Mucosa of descending colon (tissue), 3 donors: ENCODE results near the gene IL32. TPM values are rescaled to one million over a fixed set of nuclear protein-coding genes. Genes with fewer than 3 reads are reported as not detected.

ENCODE experiments used
- ATAC-seq: fragments of 200-7000 bp; cut with Tn5 transposase; one replicate; pipeline ENCODE4 v1.9.1; 2020; ENCODE audit warnings: mild to moderate bottlenecking, moderate library complexity
- DNase-seq, 3 donors: peaks; one replicate each; pipeline ENCODE4 v3.0.0-alpha.2; 2020
- H3K36me3 ChIP-seq: fragments of 200-600 bp; one replicate; pipeline ENCODE4 v1.8.0; 2021; ENCODE audit warnings: low read depth, mild to moderate bottlenecking
- H3K4me1 ChIP-seq: fragments of 200-600 bp; one replicate; pipeline ENCODE4 v1.8.0; 2021; ENCODE audit warnings: low read depth, mild to moderate bottlenecking
- H3K4me3 ChIP-seq: fragments of 200-600 bp; one replicate; pipeline ENCODE4 v1.8.0; 2021; ENCODE audit warnings: mild to moderate bottlenecking
- H3K9me3 ChIP-seq: fragments of 200-600 bp; one replicate; pipeline ENCODE4 v1.8.0; 2021; ENCODE audit warnings: mild to moderate bottlenecking
- intact Hi-C, 2 donors: fragments of 100-400 bp; cut with DNase I in 1 of 2; cut with micrococcal nuclease in 1 of 2; formaldehyde crosslinking; loops; one replicate each; pipeline versions ENCODE4 v1.11.0 to v1.11.1; 2022; cut with DNase I, micrococcal nuclease
- total RNA-seq, 3 donors: library from RNA; stranded (reverse); fragmentation: NEBNext Ultra II Directional in 2 of 3; extraction: Animal tissue kit (Norgen Biotek cat#: 25700) in 2 of 3; gene quantifications; one replicate each; pipeline versions ENCODE4 v1.2.1 to v1.2.4, GENCODE V29; 2021 to 2023
- TF ChIP-seq, protein P1 (sequence below): fragments of 200-600 bp; IDR thresholded peaks from one replicate; pipeline ENCODE4 v1.8.0; 2022; ENCODE audit warnings: antibody characterized with exemption, mild to moderate bottlenecking
- donor health status: DM: no; HTN: no; CAD: no; lungs with moderate emphysema.
- donor health status: DM: no; HTN: no; CAD: no.
- donor health status: DM: no; HTN: yes; CAD: no.

The IL32 gene
- total RNA-seq, 3 donors from 2014 or later: 394 to 627 (median 413) TPM

DNA sequence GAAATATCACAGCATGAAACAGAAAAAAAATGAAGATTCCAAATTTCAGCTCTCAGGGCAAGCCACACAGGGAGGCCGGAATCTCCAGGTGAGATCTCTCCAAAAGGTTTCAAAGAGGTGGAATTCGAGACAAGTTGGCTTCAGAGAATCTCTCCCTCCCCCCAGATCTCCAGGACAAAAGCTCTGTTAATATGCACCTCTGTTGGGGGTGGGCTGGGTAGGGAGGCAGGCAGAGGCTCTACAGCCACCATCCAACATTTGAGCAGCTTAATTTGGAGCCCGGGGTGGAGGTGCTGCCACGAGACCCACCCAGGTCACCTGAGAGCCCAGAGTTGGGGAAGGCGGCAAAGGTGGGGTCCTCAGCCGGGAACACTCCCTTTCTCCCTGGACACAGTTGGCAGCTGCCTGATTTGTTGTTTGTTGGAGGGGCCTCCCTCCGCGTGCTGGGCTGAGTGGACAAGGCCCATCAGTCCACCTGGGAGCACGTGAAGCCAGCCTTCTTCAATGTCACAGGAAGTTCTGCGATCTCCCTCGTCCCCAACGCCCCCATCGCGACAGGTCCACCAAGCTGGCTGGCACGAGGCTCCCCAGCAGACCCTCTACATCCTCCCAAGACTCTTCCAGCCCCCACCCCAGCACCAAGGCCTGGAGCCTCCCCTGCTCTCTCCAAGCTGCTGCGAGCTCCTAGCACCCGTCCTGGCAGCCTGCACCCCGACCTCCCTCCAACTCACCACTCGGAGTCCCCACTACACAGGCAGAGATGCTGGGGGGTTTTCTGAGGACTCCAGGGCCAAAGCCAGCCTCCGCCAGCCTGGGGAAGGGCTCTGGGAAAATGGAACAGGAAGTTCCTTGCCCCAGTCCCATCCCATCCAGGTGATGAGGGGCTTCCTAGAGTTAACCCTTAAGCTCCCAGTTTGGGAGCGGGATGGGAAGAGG lies 33.3 kb downstream of the IL32 start, which contains the start of gene ZSCAN10:
TSS of gene ZSCAN10 (minus strand) at position 836 of the 936 bp plus-strand sequence. CDS start 6,357 bp downstream, outside the sequence.
- no peaks in the 10 kb centered on the region for H3K36me3 ChIP-seq
- TF ChIP-seq, protein P1, sequence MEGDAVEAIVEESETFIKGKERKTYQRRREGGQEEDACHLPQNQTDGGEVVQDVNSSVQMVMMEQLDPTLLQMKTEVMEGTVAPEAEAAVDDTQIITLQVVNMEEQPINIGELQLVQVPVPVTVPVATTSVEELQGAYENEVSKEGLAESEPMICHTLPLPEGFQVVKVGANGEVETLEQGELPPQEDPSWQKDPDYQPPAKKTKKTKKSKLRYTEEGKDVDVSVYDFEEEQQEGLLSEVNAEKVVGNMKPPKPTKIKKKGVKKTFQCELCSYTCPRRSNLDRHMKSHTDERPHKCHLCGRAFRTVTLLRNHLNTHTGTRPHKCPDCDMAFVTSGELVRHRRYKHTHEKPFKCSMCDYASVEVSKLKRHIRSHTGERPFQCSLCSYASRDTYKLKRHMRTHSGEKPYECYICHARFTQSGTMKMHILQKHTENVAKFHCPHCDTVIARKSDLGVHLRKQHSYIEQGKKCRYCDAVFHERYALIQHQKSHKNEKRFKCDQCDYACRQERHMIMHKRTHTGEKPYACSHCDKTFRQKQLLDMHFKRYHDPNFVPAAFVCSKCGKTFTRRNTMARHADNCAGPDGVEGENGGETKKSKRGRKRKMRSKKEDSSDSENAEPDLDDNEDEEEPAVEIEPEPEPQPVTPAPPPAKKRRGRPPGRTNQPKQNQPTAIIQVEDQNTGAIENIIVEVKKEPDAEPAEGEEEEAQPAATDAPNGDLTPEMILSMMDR: no peak
- H3K9me3 ChIP-seq: no peaks in the 10 kb centered on the region
- ATAC-seq (no peak), DNase-seq (peak in 2 of 3 donors; percentile 36 to 57)
- intact Hi-C loops: no loop called here
- H3K4me1 ChIP-seq: peaks cover 17% of the 10 kb centered on the region
- no peak within 1 kb of the TSS for H3K4me3 ChIP-seq

- peaks cover 17% of the 10 kb centered on the region for H3K4me1 ChIP-seq
- DNase-seq (no peak), ATAC-seq (no peak)
- TF ChIP-seq, protein P1: no peak
- H3K9me3 ChIP-seq: no peaks in the 10 kb centered on the region
- H3K36me3 ChIP-seq: no peaks in the 10 kb centered on the region
- no peak overlapping the region for H3K4me3 ChIP-seq
- intact Hi-C loops: no loop called here
Observed at GRCh38 chr16:3099395-3099731, 33.9 kb downstream of the IL32 start.

- intact Hi-C loops: no loop called here
- H3K36me3 ChIP-seq: no peaks in the 10 kb centered on the region
- DNase-seq (peak; percentile 97 to 99 (median 97)), ATAC-seq (peak; percentile 99)
- H3K4me3 ChIP-seq: no peak overlapping the region
- no peaks in the 10 kb centered on the region for H3K9me3 ChIP-seq
- TF ChIP-seq, protein P1: no peak
- peaks cover 17% of the 10 kb centered on the region for H3K4me1 ChIP-seq
Observed at GRCh38 chr16:3099732-3100499, 34.5 kb downstream of the IL32 start.

DNA sequence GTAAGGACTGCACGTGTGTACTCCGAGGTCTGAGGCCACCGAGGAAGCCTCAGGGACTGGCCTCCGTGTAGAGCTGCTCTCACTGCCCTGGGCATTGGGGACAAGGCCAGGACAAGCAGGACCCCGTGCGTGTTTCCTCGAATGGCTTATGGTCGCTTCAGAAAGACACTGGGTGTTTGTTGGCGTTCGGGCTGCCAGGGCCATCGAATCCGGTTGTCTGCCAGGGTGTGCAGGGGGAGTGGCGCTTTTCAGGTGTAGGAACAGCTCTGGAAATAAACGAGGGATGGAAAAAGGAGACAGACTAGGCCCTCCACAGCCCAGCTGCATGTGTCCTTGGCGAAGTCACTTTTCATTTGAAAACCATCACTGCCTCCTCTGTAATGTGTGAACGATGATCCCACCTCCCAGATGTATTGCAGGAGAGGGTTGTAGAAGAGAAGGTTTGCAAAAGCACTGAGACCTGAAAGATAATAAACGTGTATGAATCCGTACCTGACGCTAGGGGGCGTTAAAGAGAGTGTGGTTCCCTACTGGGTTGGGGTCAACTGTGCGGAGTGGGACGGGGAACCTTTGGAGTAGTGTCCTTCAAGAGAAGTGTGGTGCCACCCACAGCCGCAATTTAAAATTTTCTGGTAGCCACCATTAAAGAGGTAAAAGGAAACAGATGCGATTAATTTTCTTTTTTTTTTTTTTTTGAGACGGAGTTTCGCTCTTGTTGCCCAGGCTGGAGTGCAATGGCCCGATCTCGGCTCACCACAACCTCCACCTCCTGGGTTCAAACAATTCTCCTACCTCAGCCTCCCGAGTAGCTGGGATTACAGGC lies 35.8 kb downstream of the IL32 start:
- Histone ChIP-seq H3K36me3 (no peaks in the 10 kb centered on the region), H3K4me3 (no peak overlapping the region), H3K9me3 (no peaks in the 10 kb centered on the region), H3K4me1 (peaks cover 21% of the 10 kb centered on the region)
- ATAC-seq (no peak), DNase-seq (peak in 2 of 3 donors; percentile 47 to 51)
- TF ChIP-seq, protein P1: no peak
- intact Hi-C loops: no loop called here

DNA sequence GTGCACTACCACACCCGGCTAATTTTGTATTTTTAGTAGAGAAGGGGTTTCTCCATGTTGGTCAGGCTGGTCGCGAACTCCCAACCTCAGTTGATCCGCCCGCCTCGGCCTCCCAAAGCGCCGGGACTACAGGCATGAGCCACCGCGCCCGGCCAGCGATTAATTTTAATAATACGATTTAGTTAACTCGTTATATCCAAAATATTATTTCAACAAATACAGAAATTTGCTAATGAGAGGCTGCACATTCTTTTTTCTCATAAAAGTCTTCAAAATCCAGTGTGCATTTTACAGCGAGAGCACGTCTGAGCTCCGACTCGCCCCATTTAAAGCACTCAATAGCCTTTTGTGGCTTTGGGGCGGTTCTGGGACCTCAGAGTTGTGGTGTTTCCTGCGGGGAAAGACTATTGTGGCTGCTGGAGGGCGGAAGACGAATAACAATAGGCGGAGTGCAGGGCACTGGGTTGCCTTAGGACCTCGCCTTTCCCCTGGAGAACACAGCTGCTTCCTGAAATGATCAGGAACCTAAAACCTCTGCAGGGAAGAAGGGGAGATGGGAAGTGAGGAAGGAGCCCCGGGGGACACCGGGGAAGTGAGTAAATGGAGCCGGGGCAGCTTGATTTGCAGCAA lies 36.5 kb downstream of the IL32 start:
- intact Hi-C loops: no loop called here
- Histone ChIP-seq H3K4me3 (no peak overlapping the region), H3K36me3 (no peaks in the 10 kb centered on the region), H3K4me1 (peaks cover 21% of the 10 kb centered on the region), H3K9me3 (no peaks in the 10 kb centered on the region)
- TF ChIP-seq, protein P1: no peak
- DNase-seq (peak in 2 of 3 donors; percentile 38 to 51), ATAC-seq (no peak)
